Superior temporal gyrus (tissue), 1 donor: ENCODE measurements around the gene NPTXR.
"Not testable (repeated sequence)": the region's sequence is repeated elsewhere in the genome, so short reads cannot be mapped to it uniquely, and the experiment has no call there.

ENCODE experiments used
- DNase-seq: peaks from one replicate; pipeline ENCODE4 v3.0.0-alpha.2; 2016; ENCODE audit errors: extremely low spot score

Gene NPTXR

GRCh38 chr22:38868886-38869381 lies 25.1 kb upstream of the NPTXR start:
- peak; percentile 91 for DNase-seq

GRCh38 chr22:38868286-38868721 lies 24.5 kb upstream of the NPTXR start:
- DNase-seq, result peak; percentile 8

- DNase-seq, result peak; percentile 6
Observed at GRCh38 chr22:38867471-38868285, 23.9 kb upstream of the NPTXR start.

GRCh38 chr22:38867124-38867455 lies 23.3 kb upstream of the NPTXR start:
- DNase-seq, result no peak

- no peak for DNase-seq
Observed at GRCh38 chr22:38866399-38867123, 22.7 kb upstream of the NPTXR start.

- DNase-seq, result no peak
Observed at GRCh38 chr22:38866024-38866398, 22.2 kb upstream of the NPTXR start.

GRCh38 chr22:38865201-38866023 lies 21.6 kb upstream of the NPTXR start:
- DNase-seq, result no peak

GRCh38 chr22:38864361-38865191 lies 20.7 kb upstream of the NPTXR start:
- DNase-seq, result no peak

GRCh38 chr22:38863531-38864131 lies 19.8 kb upstream of the NPTXR start:
- DNase-seq, result no peak

GRCh38 chr22:38862375-38863329 lies 18.8 kb upstream of the NPTXR start:
- DNase-seq, result no peak

GRCh38 chr22:38861927-38862326 lies 18.1 kb upstream of the NPTXR start:
- DNase-seq, result no peak

- DNase-seq, result no peak
Observed at GRCh38 chr22:38861170-38861876, 17.5 kb upstream of the NPTXR start.

GRCh38 chr22:38860283-38861169 lies 16.7 kb upstream of the NPTXR start:
- no peak for DNase-seq

- DNase-seq, result no peak
Observed at GRCh38 chr22:38859581-38860282, 15.9 kb upstream of the NPTXR start.

GRCh38 chr22:38858492-38858891 lies 14.7 kb upstream of the NPTXR start:
- DNase-seq, result no peak

GRCh38 chr22:38854476-38854875 lies 10.6 kb upstream of the NPTXR start:
- not testable (repeated sequence) for DNase-seq

GRCh38 chr22:38853883-38854282 lies 10.1 kb upstream of the NPTXR start:
- DNase-seq, result not testable (repeated sequence)
